GM12872 (cell line): Measurements from ENCODE around the gene ETS1.

Experiments
- TF ChIP-seq, protein P1 (sequence below): IDR thresholded peaks from 3 replicates; pipeline ENCODE4 v1.5.1; 2011; ENCODE audit warnings: low read depth, mild to moderate bottlenecking, low read length, moderate library complexity; ENCODE audit not compliant: insufficient read depth

The ETS1 gene

DNA sequence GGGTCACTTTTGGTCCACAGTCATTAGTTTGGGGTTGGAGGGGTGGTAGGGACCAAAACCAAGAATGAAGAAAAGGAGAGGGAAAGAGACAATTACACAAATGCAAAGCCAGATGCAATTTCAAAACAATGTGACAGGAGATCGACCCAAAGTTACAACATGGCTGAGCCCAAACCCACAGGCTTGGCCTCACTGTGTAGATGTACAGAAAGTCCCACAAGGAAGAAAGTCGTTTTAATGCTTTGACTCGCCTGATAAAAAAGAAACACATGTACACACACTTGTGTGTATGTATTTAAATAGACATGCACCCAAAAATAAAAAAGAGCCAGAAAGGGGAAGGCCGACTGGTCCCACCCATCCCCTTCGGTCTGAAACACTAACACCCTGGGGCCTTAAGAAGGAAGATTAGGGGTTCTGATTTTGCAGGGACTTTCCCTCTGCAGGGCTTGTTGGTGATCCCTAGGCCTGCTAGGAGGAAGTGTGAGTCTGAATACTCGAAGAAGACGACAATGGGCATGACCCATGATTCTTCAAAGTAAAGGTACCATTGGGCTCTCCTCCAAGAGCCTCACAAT, 104.1 kb downstream of the ETS1 start:
- TF ChIP-seq, protein P1, sequence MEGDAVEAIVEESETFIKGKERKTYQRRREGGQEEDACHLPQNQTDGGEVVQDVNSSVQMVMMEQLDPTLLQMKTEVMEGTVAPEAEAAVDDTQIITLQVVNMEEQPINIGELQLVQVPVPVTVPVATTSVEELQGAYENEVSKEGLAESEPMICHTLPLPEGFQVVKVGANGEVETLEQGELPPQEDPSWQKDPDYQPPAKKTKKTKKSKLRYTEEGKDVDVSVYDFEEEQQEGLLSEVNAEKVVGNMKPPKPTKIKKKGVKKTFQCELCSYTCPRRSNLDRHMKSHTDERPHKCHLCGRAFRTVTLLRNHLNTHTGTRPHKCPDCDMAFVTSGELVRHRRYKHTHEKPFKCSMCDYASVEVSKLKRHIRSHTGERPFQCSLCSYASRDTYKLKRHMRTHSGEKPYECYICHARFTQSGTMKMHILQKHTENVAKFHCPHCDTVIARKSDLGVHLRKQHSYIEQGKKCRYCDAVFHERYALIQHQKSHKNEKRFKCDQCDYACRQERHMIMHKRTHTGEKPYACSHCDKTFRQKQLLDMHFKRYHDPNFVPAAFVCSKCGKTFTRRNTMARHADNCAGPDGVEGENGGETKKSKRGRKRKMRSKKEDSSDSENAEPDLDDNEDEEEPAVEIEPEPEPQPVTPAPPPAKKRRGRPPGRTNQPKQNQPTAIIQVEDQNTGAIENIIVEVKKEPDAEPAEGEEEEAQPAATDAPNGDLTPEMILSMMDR, result no peak

DNA sequence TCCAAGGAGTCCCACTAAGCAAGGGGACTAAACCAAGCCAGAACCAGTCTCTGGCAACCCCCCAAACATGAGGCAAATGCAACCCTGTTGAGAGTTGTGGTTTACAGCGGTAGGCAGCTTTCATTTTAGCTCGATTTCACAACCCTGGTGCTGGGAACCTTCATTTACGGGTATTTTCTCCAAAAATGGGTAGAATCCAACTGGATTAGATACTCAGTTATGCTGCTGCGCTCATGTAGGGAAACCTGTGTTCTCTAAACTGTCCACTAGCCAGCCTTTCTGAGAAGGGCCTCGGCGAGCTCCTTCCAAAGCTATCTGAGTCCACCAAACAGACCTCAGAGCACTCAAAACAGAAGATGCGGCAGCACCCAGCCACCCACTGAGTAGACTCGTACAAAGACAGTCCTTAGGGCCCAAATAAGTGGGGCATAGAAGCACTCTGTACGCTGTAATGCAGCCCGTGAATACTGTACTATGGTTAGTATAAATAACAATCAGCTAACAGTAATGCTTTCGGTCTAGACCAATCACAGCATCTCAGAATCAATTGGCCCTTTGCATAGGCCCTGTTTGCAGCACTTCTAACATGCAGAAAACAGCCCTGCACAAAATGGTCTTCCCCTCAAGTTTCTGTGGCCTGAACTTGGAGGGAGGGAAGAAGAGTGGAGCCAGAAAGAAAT, 104.7 kb downstream of the ETS1 start:
- TF ChIP-seq, protein P1, result no peak

DNA sequence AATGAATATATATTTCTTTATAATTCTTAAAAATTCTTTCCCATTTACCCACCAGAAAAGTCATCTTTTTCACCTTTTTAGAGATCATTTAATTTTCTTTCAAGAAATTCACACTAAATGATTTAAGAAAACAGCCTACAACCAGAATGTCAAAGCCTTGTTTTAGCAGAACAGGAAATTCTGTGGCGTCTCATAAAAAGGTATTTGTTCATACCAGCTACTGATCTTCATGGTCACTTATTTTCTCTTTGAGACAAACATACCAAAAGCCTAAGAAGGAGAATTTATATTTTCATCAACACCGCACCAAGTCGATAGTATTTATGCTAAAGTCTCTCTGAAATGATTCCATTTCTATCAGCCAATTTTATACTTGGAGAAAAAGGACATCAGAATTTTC, 105.3 kb downstream of the ETS1 start:
- TF ChIP-seq, protein P1, result no peak

- TF ChIP-seq, protein P1, result no peak
Measured at GRCh38 chr11:128481135-128481534, 106.2 kb downstream of the ETS1 start.

DNA sequence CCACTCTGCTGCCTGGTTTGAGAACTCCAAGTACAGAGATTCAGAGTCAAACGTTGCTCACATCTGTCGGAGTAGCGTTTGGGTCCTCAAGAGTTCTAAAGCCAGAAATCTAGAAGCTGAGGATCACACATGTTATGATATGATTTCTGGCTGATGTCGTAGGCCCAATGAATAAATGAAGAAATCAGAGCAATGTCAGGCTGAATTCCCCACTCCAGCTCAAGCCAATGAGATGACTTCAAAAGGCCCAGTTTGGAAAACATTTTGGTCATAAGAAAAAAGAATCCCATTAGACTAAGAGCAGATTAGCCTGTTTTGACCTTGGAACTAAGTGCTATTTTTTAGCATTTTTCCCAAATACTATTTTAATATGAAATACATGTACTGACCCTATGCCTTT, 106.7 kb downstream of the ETS1 start:
- TF ChIP-seq, protein P1, result no peak

- TF ChIP-seq, protein P1, result no peak
Measured at GRCh38 chr11:128480066-128480465, 107.3 kb downstream of the ETS1 start.

DNA sequence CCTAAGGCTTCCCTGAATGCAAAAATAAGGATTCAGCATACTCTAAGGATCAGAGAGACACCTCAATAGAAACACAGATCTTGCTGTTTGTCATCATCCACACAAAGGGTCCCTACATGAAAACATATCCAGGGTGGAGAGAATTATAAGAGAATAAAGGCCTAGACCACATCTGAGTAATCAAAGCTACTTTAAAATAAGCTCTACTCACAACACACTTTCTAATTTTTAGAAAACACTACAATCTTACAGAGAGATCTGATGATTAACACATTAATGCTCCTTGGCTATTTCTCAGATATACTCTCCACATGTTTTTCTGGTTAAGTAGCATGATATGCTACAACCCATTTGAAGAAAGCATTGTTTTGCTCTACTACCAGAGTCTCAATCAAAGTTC, 108.2 kb downstream of the ETS1 start:
- TF ChIP-seq, protein P1, result no peak
